ENCODE results near the gene TPT1. TPM values are rescaled to one million over a fixed set of nuclear protein-coding genes. Genes with fewer than 3 reads are reported as not detected.

Gene TPT1
- total RNA-seq, 1 donor, result 5,269 TPM

- DNase-seq (ENCODE audit: low read depth), result no peak
- no peak overlapping the region for H3K4me3 ChIP-seq (ENCODE audit: low read depth, low read length)
- TF ChIP-seq CTCF (IDR thresholded peaks at IDR 0.05; ENCODE audit: insufficient read depth, low read length), result no peak
Measured at GRCh38 chr13:45314822-45315221, 26.2 kb downstream of the TPT1 start.

- TF ChIP-seq CTCF (IDR thresholded peaks at IDR 0.05; ENCODE audit: insufficient read depth, low read length), result no peak
- H3K4me3 ChIP-seq (ENCODE audit: low read depth, low read length), result no peak overlapping the region
- DNase-seq (ENCODE audit: low read depth), result no peak
Measured at GRCh38 chr13:45310341-45311131, 30.4 kb downstream of the TPT1 start.

- DNase-seq (ENCODE audit: low read depth), result no peak
- no peak for TF ChIP-seq CTCF (IDR thresholded peaks at IDR 0.05; ENCODE audit: insufficient read depth, low read length)
Measured at GRCh38 chr13:45306966-45307365, 34.0 kb downstream of the TPT1 start.

GRCh38 chr13:45305079-45305478, 35.9 kb downstream of the TPT1 start:
- H3K4me3 ChIP-seq (ENCODE audit: low read depth, low read length), result no peak overlapping the region
- no peak for DNase-seq (ENCODE audit: low read depth)
- no peak for TF ChIP-seq CTCF (IDR thresholded peaks at IDR 0.05; ENCODE audit: insufficient read depth, low read length)

More at GRCh38 chr13:45306966-45307365, 34.0 kb downstream of the TPT1 start:
- H3K4me3 ChIP-seq (ENCODE audit: low read depth, low read length), result no peak overlapping the region

- no peak overlapping the region for H3K4me3 ChIP-seq (ENCODE audit: low read depth, low read length)
- no peak for TF ChIP-seq CTCF (IDR thresholded peaks at IDR 0.05; ENCODE audit: insufficient read depth, low read length)
- DNase-seq (ENCODE audit: low read depth), result no peak
Measured at GRCh38 chr13:45303866-45304265, 37.1 kb downstream of the TPT1 start.

- H3K4me3 ChIP-seq (ENCODE audit: low read depth, low read length), result no peak overlapping the region
- TF ChIP-seq CTCF (IDR thresholded peaks at IDR 0.05; ENCODE audit: insufficient read depth, low read length), result no peak
- no peak for DNase-seq (ENCODE audit: low read depth)
Measured at GRCh38 chr13:45303026-45303425, 38.0 kb downstream of the TPT1 start.

GRCh38 chr13:45302507-45302906, 38.5 kb downstream of the TPT1 start:
- DNase-seq (ENCODE audit: low read depth), result no peak
- H3K4me3 ChIP-seq (ENCODE audit: low read depth, low read length), result no peak overlapping the region
- TF ChIP-seq CTCF (IDR thresholded peaks at IDR 0.05; ENCODE audit: insufficient read depth, low read length), result no peak
